ENCODE results near the gene HARS2. TPM values are rescaled to one million over a fixed set of nuclear protein-coding genes. Genes with fewer than 3 reads are reported as not detected.
"Not testable (repeated sequence)": the region's sequence is repeated elsewhere in the genome, so short reads cannot be mapped to it uniquely, and the experiment has no call there.

HARS2 gene
- total and polyA plus RNA-seq, 2 donors, result 23.4 to 32.6 TPM

DNA sequence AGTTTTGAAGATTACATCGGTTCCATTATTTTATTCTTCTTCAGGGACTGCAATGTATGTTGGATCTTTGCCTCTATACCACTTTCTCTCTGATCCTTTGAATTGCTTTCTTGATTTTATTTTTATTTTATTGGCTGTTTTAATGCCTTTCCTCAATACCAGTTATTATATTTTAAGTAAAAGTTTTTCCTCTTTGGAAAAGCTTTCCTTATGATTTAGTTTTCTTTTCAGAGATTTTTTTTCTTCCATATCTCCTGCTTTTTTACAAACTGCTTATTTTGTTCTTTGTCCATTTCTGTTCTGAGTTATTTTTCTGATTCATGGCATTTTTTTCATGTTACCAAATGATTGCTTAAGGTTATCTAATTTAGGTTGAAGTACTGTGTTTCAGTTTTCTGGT lies 20.5 kb downstream of the HARS2 start:
- Histone ChIP-seq H3K27me3 (ENCODE audit: control insufficient read depth in 2 of 2, insufficient read depth in 1 of 2, low read length in 1 of 2) (no peaks in the 10 kb centered on the region), H3K4me1 (ENCODE audit: control insufficient read depth in 2 of 2, insufficient read depth in 2 of 2, low read length in 2 of 2) (peaks cover 0 to 3% of the 10 kb centered on the region in 2 donors), H3K27ac (ENCODE audit: low read depth in 1 of 2, low read length in 1 of 2) (no peak overlapping the region), H3K36me3 (ENCODE audit: control insufficient read depth in 2 of 2, insufficient read depth in 2 of 2, low read length in 1 of 2) (peaks cover 6 to 9% of the 10 kb centered on the region in 2 donors), H3K4me3 (ENCODE audit: low read length in 2 of 2) (no peak overlapping the region), H3K9me3 (ENCODE audit: control insufficient read depth in 2 of 2, insufficient read depth in 1 of 2, low read length in 1 of 2) (no peaks in the 10 kb centered on the region)
- DNase-seq (ENCODE audit: low read depth in 6 of 9, low spot score in 9 of 9), result no peak
- WGBS, result 86% methylated on average over 1 of the region's 1 CpG

DNA sequence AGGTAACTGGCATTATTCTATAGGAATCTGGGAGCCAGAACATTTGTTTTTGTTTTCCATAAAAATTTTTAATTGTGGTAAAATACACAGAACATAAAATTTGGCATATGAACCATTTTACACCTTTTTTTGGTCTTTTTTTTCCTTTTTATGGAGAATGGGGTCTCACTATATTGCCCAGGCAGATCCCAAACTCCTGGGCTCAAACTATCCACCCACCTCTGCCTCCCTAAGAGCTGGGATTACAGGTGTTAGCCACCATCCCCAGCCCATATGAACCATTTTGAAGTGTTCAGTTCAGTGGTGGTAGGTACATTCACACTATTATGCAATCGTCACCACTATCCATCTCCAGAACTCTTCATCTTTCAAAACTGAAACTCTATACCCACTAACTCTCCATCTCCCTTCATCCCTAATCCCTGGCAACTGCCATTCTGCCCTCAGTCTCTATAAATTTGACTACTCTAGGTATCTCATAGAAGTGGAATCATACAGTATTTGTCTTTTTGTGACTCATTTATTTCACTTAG lies 22.4 kb downstream of the HARS2 start:
- Histone ChIP-seq H3K9me3 (ENCODE audit: control insufficient read depth in 2 of 2, insufficient read depth in 1 of 2, low read length in 1 of 2) (no peaks in the 10 kb centered on the region), H3K4me3 (ENCODE audit: low read length in 2 of 2) (no peak overlapping the region), H3K4me1 (ENCODE audit: control insufficient read depth in 2 of 2, insufficient read depth in 2 of 2, low read length in 2 of 2) (peaks cover 0 to 3% of the 10 kb centered on the region in 2 donors), H3K27ac (ENCODE audit: low read depth in 1 of 2, low read length in 1 of 2) (no peak overlapping the region), H3K36me3 (ENCODE audit: control insufficient read depth in 2 of 2, insufficient read depth in 2 of 2, low read length in 1 of 2) (no peaks in the 10 kb centered on the region), H3K27me3 (ENCODE audit: control insufficient read depth in 2 of 2, insufficient read depth in 1 of 2, low read length in 1 of 2) (no peaks in the 10 kb centered on the region)
- no peak for DNase-seq (ENCODE audit: low read depth in 6 of 9, low spot score in 9 of 9)
- 94% methylated on average over 1 of the region's 1 CpG for WGBS

DNA sequence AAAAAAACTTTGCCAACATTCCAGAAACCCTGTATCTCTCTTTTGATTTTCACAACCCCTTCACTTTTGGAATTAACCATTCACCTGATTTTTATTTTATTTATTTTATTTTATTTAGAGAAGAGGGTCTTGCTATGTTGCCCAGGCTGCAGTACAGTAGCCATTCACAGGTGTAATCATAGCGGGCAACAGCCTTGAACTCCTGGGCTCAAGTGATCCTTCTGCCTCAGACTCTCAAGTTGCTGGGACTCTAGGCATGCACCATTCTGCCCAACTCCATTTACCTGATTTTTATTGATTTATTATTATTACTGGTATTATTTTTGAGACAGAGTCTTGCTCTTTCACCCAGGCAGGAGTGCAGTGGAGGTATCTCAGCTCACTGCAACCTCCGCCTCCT lies 25.0 kb downstream of the HARS2 start:
- H3K4me1 ChIP-seq (ENCODE audit: control insufficient read depth in 2 of 2, insufficient read depth in 2 of 2, low read length in 2 of 2); H3K4me3 ChIP-seq (ENCODE audit: low read length in 2 of 2); H3K27ac ChIP-seq (ENCODE audit: low read depth in 1 of 2, low read length in 1 of 2); H3K27me3 ChIP-seq (ENCODE audit: control insufficient read depth in 2 of 2, insufficient read depth in 1 of 2, low read length in 1 of 2); H3K9me3 ChIP-seq (ENCODE audit: control insufficient read depth in 2 of 2, insufficient read depth in 1 of 2, low read length in 1 of 2); DNase-seq (ENCODE audit: low read depth in 6 of 9, low spot score in 9 of 9); H3K36me3 ChIP-seq (ENCODE audit: control insufficient read depth in 2 of 2, insufficient read depth in 2 of 2, low read length in 1 of 2): not testable (repeated sequence)
- WGBS, result 96% methylated on average over 2 of the region's 2 CpGs

DNA sequence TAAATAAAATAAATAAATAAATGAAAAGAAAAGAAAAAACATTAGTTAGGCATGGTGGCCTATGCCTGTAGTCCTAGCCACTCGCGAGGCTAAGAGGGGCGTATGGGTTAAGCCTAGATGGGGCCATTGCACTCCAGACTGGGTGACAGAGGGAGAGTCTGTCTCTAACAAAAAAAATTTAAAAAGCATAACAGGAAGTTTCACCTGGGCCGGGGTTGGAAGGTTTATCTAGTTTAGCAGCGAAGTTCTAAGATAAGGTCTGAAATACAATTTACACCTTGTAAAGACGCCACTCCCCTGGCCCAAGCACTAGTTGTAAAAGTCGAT lies 27.0 kb downstream of the HARS2 start:
- no peaks in the 10 kb centered on the region for H3K4me1 ChIP-seq (ENCODE audit: control insufficient read depth in 2 of 2, insufficient read depth in 2 of 2, low read length in 2 of 2)
- 93% methylated on average over 7 of the region's 7 CpGs for WGBS
- no peak for DNase-seq (ENCODE audit: low read depth in 6 of 9, low spot score in 9 of 9)
- H3K36me3 ChIP-seq (ENCODE audit: control insufficient read depth in 2 of 2, insufficient read depth in 2 of 2, low read length in 1 of 2), result no peaks in the 10 kb centered on the region
- peaks cover 0 to 5% of the 10 kb centered on the region in 2 donors for H3K27me3 ChIP-seq (ENCODE audit: control insufficient read depth in 2 of 2, insufficient read depth in 1 of 2, low read length in 1 of 2)
- H3K4me3 ChIP-seq (ENCODE audit: low read length in 2 of 2), result no peak overlapping the region
- no peaks in the 10 kb centered on the region for H3K9me3 ChIP-seq (ENCODE audit: control insufficient read depth in 2 of 2, insufficient read depth in 1 of 2, low read length in 1 of 2)
- no peak overlapping the region for H3K27ac ChIP-seq (ENCODE audit: low read depth in 1 of 2, low read length in 1 of 2)

DNA sequence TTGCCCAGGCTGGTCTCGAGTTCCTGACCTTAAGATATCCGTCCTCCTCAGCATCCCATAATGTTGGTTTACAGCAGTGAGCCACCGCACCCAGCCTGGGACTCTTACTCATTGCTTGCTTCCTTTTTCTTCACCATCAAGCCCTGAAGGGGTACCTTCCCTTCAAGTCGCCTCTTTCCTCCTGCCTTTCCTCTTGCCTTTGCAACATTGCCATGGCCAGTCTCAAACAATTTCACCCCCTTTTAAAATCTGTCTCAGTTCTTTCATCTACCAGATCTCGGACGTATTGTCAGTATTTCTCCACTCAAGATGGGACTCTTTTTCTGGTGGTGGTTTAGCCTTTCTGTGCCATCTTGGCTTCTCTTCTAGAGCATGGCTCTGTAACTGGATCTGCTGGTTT lies 29.5 kb downstream of the HARS2 start:
- WGBS, result 65% methylated on average over 6 of the region's 6 CpGs
- H3K4me1 ChIP-seq (ENCODE audit: control insufficient read depth in 2 of 2, insufficient read depth in 2 of 2, low read length in 2 of 2); H3K4me3 ChIP-seq (ENCODE audit: low read length in 2 of 2); H3K9me3 ChIP-seq (ENCODE audit: control insufficient read depth in 2 of 2, insufficient read depth in 1 of 2, low read length in 1 of 2); DNase-seq (ENCODE audit: low read depth in 6 of 9, low spot score in 9 of 9); H3K27ac ChIP-seq (ENCODE audit: low read depth in 1 of 2, low read length in 1 of 2); H3K36me3 ChIP-seq (ENCODE audit: control insufficient read depth in 2 of 2, insufficient read depth in 2 of 2, low read length in 1 of 2): not testable (repeated sequence)
- peaks cover 0 to 15% of the 10 kb centered on the region in 2 donors for H3K27me3 ChIP-seq (ENCODE audit: control insufficient read depth in 2 of 2, insufficient read depth in 1 of 2, low read length in 1 of 2)

DNA sequence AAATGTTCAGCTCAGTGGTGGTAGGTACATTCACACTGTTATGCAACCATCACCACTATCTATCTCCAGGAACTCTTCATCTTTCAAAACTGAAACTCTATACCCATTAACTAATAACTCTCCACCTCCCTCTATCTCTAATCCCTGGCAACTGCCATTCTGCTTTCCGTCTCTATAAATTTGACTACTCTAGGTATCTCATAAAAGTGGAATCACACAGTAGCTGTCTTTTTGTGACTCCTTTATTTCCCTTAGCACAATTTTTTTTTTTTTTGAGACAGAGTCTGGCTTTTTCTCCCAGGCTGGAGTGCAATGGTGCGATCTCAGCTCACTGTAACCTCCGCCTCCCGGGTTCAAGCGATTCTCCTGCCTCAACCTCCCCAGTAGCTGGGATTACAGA lies 30.1 kb downstream of the HARS2 start:
- WGBS, result 91% methylated on average over 5 of the region's 5 CpGs
- H3K36me3 ChIP-seq (ENCODE audit: control insufficient read depth in 2 of 2, insufficient read depth in 2 of 2, low read length in 1 of 2); H3K27ac ChIP-seq (ENCODE audit: low read depth in 1 of 2, low read length in 1 of 2); H3K4me1 ChIP-seq (ENCODE audit: control insufficient read depth in 2 of 2, insufficient read depth in 2 of 2, low read length in 2 of 2); DNase-seq (ENCODE audit: low read depth in 6 of 9, low spot score in 9 of 9); H3K9me3 ChIP-seq (ENCODE audit: control insufficient read depth in 2 of 2, insufficient read depth in 1 of 2, low read length in 1 of 2); H3K4me3 ChIP-seq (ENCODE audit: low read length in 2 of 2): not testable (repeated sequence)
- peaks cover 0 to 20% of the 10 kb centered on the region in 2 donors for H3K27me3 ChIP-seq (ENCODE audit: control insufficient read depth in 2 of 2, insufficient read depth in 1 of 2, low read length in 1 of 2)

DNA sequence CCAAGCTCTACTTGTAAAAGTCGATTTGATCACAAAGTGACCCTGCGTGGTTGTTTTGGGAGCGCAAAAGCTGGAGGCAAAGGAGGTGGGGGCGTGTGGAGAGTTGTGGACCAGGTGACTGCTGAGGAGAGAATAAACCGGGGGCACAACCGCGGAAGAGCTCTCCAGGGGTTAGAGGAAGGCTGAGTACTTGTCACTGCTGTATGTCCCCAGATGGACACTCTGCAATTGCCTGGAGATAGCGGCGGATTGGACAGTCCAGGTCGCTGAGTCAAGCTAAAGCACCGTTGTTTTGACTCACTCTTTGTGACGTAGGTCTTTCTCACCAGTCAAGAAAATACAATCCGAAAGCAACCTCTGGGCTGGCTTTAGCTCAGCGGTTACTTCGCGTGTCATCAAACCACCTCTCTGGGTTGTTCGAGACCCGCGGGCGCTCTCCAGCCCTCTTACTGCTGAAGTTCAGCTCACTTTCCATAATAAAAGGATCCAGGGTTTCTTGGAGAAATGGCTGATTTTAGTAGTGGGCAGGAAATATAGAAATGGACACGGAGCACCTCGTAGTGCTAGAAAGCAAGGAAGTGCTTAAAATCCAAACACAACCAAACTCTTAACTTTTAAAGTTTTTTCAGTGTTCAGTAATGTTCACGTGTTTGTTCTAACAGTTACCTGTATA lies 34.7 kb downstream of the HARS2 start:
- Histone ChIP-seq H3K27me3 (ENCODE audit: control insufficient read depth in 2 of 2, insufficient read depth in 1 of 2, low read length in 1 of 2) (peaks cover 0 to 25% of the 10 kb centered on the region in 2 donors), H3K27ac (ENCODE audit: low read depth in 1 of 2, low read length in 1 of 2) (no peak overlapping the region), H3K36me3 (ENCODE audit: control insufficient read depth in 2 of 2, insufficient read depth in 2 of 2, low read length in 1 of 2) (no peaks in the 10 kb centered on the region), H3K4me3 (ENCODE audit: low read length in 2 of 2) (peak overlapping the region in 1 of 2 donors; percentile 4), H3K9me3 (ENCODE audit: control insufficient read depth in 2 of 2, insufficient read depth in 1 of 2, low read length in 1 of 2) (no peaks in the 10 kb centered on the region), H3K4me1 (ENCODE audit: control insufficient read depth in 2 of 2, insufficient read depth in 2 of 2, low read length in 2 of 2) (no peaks in the 10 kb centered on the region)
- DNase-seq (ENCODE audit: low read depth in 6 of 9, low spot score in 9 of 9), result peak in 5 of 9 donors; percentile 1 to 52 (median 10)
- WGBS, result 21% methylated on average over 23 of the region's 23 CpGs

DNA sequence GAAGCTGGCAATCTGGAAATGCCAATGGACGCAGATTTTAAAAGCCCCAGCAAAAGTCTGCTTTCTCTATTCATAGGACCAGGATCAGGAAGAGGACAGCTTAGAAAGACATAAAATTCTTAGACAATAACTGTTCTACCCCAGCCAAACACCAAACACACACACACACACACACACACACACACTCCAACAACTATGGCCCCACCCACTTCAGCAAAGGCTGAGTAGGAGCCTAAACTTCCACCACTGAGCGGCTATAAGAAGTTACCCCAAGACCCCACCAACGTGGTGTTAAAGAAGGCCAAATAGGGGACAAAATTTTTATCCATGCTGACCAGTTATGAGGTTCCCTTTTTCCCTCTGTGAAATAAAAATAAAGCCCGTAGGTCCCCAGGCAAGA lies 41.8 kb downstream of the HARS2 start:
- 75% methylated on average over 4 of the region's 4 CpGs for WGBS
- Histone ChIP-seq H3K4me1 (ENCODE audit: control insufficient read depth in 2 of 2, insufficient read depth in 2 of 2, low read length in 2 of 2) (no peaks in the 10 kb centered on the region), H3K9me3 (ENCODE audit: control insufficient read depth in 2 of 2, insufficient read depth in 1 of 2, low read length in 1 of 2) (no peaks in the 10 kb centered on the region), H3K27ac (ENCODE audit: low read depth in 1 of 2, low read length in 1 of 2) (no peak overlapping the region), H3K27me3 (ENCODE audit: control insufficient read depth in 2 of 2, insufficient read depth in 1 of 2, low read length in 1 of 2) (no peaks in the 10 kb centered on the region), H3K36me3 (ENCODE audit: control insufficient read depth in 2 of 2, insufficient read depth in 2 of 2, low read length in 1 of 2) (no peaks in the 10 kb centered on the region), H3K4me3 (ENCODE audit: low read length in 2 of 2) (no peak overlapping the region)
- DNase-seq (ENCODE audit: low read depth in 6 of 9, low spot score in 9 of 9), result no peak

DNA sequence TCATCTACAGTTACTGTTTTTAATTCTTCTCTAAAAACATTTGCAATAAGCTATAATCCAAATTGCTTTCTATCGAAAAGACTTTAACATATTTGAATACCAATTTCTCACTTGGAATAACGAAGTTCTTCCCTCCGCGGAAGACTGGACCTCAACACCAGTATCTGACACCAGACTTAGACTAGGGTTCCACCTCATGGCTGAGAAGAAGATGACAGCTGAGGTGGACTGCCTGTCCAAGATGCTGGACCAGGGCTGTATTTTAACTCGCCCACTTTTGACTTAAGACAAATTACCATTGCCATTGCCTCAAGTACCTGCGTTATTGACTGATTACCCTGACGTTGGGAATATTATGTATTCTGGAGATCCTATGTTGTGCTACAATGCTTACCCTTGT lies 43.1 kb downstream of the HARS2 start:
- 69% methylated on average over 7 of the region's 7 CpGs for WGBS
- no peak for DNase-seq (ENCODE audit: low read depth in 6 of 9, low spot score in 9 of 9)
- no peak overlapping the region for H3K4me3 ChIP-seq (ENCODE audit: low read length in 2 of 2)
- no peaks in the 10 kb centered on the region for H3K36me3 ChIP-seq (ENCODE audit: control insufficient read depth in 2 of 2, insufficient read depth in 2 of 2, low read length in 1 of 2)
- no peaks in the 10 kb centered on the region for H3K27me3 ChIP-seq (ENCODE audit: control insufficient read depth in 2 of 2, insufficient read depth in 1 of 2, low read length in 1 of 2)
- H3K27ac ChIP-seq (ENCODE audit: low read depth in 1 of 2, low read length in 1 of 2), result no peak overlapping the region
- H3K9me3 ChIP-seq (ENCODE audit: control insufficient read depth in 2 of 2, insufficient read depth in 1 of 2, low read length in 1 of 2), result no peaks in the 10 kb centered on the region
- no peaks in the 10 kb centered on the region for H3K4me1 ChIP-seq (ENCODE audit: control insufficient read depth in 2 of 2, insufficient read depth in 2 of 2, low read length in 2 of 2)
